ENCODE measurements around the gene PDE5A. TPM values are rescaled to one million over a fixed set of nuclear protein-coding genes. Genes with fewer than 3 reads are reported as not detected.

The PDE5A gene
- total and polyA plus RNA-seq, 2 donors (not counting 3 experiments of a cell fraction or from before 2014, with no cell fraction given): 0.73 to 2.3 TPM

- H3K27me3 ChIP-seq (ENCODE audit: control insufficient read depth in 2 of 2, insufficient read depth in 2 of 2, low read length in 2 of 2): no peaks in the 10 kb centered on the region
- no peak overlapping the region for H3K27ac ChIP-seq (ENCODE audit: insufficient read depth, low read depth, low read length)
- H3K79me2 ChIP-seq (ENCODE audit: control insufficient read depth, insufficient read depth, low read length): no peaks in the 10 kb centered on the region
- FAIRE-seq (no peak), DNase-seq (ENCODE audit: low read depth, low spot score) (no peak)
- H3K4me1 ChIP-seq (ENCODE audit: control insufficient read depth, extremely low read depth, insufficient read depth, low read length): no peaks in the 10 kb centered on the region
- H2AFZ ChIP-seq (ENCODE audit: low read depth, low read length): no peak overlapping the region
- H3K36me3 ChIP-seq (ENCODE audit: control insufficient read depth in 2 of 2, extremely low read depth in 1 of 2, insufficient read depth in 2 of 2, low read length in 2 of 2): no peaks in the 10 kb centered on the region
- no peaks in the 10 kb centered on the region for H3K9me1 ChIP-seq (replicated peaks; ENCODE audit: control insufficient read depth, extremely low read depth, insufficient read depth, low read length)
- dilution Hi-C loops (cut with MboI; ENCODE audit: extremely low pct_ligation_motif_present, low sequenced_read_pairs) (no loop called here), intact Hi-C loops (cut with micrococcal nuclease) (no loop called here)
- no peaks in the 10 kb centered on the region for H4K20me1 ChIP-seq (replicated peaks; ENCODE audit: control insufficient read depth, extremely low read depth, insufficient read depth, low read length)
- BruUV-seq (replicated peaks): no TSS peak
- TF ChIP-seq CTCF (IDR thresholded peaks at IDR 0.05; ENCODE audit: extremely low read depth in 1 of 2, insufficient read depth in 1 of 2, low read depth in 1 of 2, low read length in 2 of 2) (no peak), EZH2 (IDR thresholded peaks at IDR 0.05; ENCODE audit: borderline replicate concordance, low read depth, low read length, severe bottlenecking) (no peak), FOS (IDR thresholded peaks at IDR 0.05; ENCODE audit: borderline replicate concordance, insufficient read depth, low read length) (no peak), JUN (IDR thresholded peaks at IDR 0.05; ENCODE audit: borderline replicate concordance, insufficient read depth, insufficient read length, low read depth) (no peak), POLR2A (IDR thresholded peaks at IDR 0.05; ENCODE audit: low read depth, low read length) (no peak), MYC (IDR thresholded peaks at IDR 0.05; ENCODE audit: low read depth, low read length) (no peak), MAX (IDR thresholded peaks at IDR 0.05; ENCODE audit: insufficient read depth, insufficient read length) (no peak), POLR2AphosphoS5 (IDR thresholded peaks at IDR 0.05; ENCODE audit: insufficient read depth, low read depth, low read length) (no peak), GATA2 (IDR thresholded peaks at IDR 0.05; ENCODE audit: insufficient read depth, insufficient read length, low read depth, low read length) (no peak)
- H3K9ac ChIP-seq (replicated peaks; ENCODE audit: extremely low read depth, insufficient read depth, low read length): no peak overlapping the region
- H3K4me3 ChIP-seq (replicated peaks in 1 of 3; ENCODE audit: insufficient read depth in 1 of 3, low read depth in 1 of 3, low read length in 3 of 3): no peak overlapping the region
- H3K4me2 ChIP-seq (ENCODE audit: insufficient read depth, low read length): no peak overlapping the region
- H3K9me3 ChIP-seq (replicated peaks; ENCODE audit: control insufficient read depth, insufficient read depth, low read length): no peaks in the 10 kb centered on the region
- CTCF ChIA-PET: interaction anchor here (1.4 kb wide), 1 partner anchor 17 kb away, joined by 4 read pairs; no protein-coding TSS in a partner anchor
- POLR2A ChIA-PET: no interaction called here
Measured at GRCh38 chr4:119672086-119672485, 43.5 kb upstream of the PDE5A start.
